Activated T-cell treated with anti-CD3 and anti-CD28 coated beads for 4 hours (primary cell): ENCODE measurements around the gene EIPR1.
"Not testable (repeated sequence)": the region's sequence is repeated elsewhere in the genome, so short reads cannot be mapped to it uniquely, and the experiment has no call there.

Experiments used
- DNase-seq: peaks from one replicate; pipeline ENCODE4 v3.0.0-alpha.2; 2020

EIPR1 gene

GRCh38 chr2:3189076-3189591, 188.5 kb downstream of the EIPR1 start:
- no peak for DNase-seq

- no peak for DNase-seq
Measured at GRCh38 chr2:3188405-3188946, 189.1 kb downstream of the EIPR1 start.

- no peak for DNase-seq
Measured at GRCh38 chr2:3187467-3187866, 190.2 kb downstream of the EIPR1 start.

GRCh38 chr2:3186766-3187165, 190.9 kb downstream of the EIPR1 start:
- no peak for DNase-seq

- DNase-seq, result no peak
Measured at GRCh38 chr2:3185910-3186309, 191.7 kb downstream of the EIPR1 start.

- no peak for DNase-seq
Measured at GRCh38 chr2:3185256-3185655, 192.4 kb downstream of the EIPR1 start.

- no peak for DNase-seq
Measured at GRCh38 chr2:3184167-3184566, 193.5 kb downstream of the EIPR1 start.

- DNase-seq, result no peak
Measured at GRCh38 chr2:3183766-3184165, 193.9 kb downstream of the EIPR1 start.

GRCh38 chr2:3182848-3183247, 194.8 kb downstream of the EIPR1 start:
- DNase-seq, result no peak

- DNase-seq, result no peak
Measured at GRCh38 chr2:3181416-3182010, 196.1 kb downstream of the EIPR1 start.

- not testable (repeated sequence) for DNase-seq
Measured at GRCh38 chr2:3180909-3181221, 196.8 kb downstream of the EIPR1 start.

GRCh38 chr2:3180082-3180908, 197.3 kb downstream of the EIPR1 start:
- no peak for DNase-seq

GRCh38 chr2:3179626-3180025, 198.0 kb downstream of the EIPR1 start:
- no peak for DNase-seq

GRCh38 chr2:3179208-3179607, 198.4 kb downstream of the EIPR1 start:
- DNase-seq, result no peak

- no peak for DNase-seq
Measured at GRCh38 chr2:3178578-3179031, 199.0 kb downstream of the EIPR1 start.

- no peak for DNase-seq
Measured at GRCh38 chr2:3177891-3178577, 199.6 kb downstream of the EIPR1 start.

GRCh38 chr2:3176869-3177255, 200.8 kb downstream of the EIPR1 start:
- DNase-seq, result no peak

- DNase-seq, result no peak
Measured at GRCh38 chr2:3176071-3176868, 201.3 kb downstream of the EIPR1 start.

- DNase-seq, result no peak
Measured at GRCh38 chr2:3175568-3175955, 202.1 kb downstream of the EIPR1 start.

GRCh38 chr2:3174626-3175567, 202.7 kb downstream of the EIPR1 start:
- no peak for DNase-seq

- no peak for DNase-seq
Measured at GRCh38 chr2:3173031-3173430, 204.6 kb downstream of the EIPR1 start.
